ENCODE data around the gene ANGPTL7.

The ANGPTL7 gene, protein sequence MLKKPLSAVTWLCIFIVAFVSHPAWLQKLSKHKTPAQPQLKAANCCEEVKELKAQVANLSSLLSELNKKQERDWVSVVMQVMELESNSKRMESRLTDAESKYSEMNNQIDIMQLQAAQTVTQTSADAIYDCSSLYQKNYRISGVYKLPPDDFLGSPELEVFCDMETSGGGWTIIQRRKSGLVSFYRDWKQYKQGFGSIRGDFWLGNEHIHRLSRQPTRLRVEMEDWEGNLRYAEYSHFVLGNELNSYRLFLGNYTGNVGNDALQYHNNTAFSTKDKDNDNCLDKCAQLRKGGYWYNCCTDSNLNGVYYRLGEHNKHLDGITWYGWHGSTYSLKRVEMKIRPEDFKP

GRCh38 chr1:11188858-11189451, at the start of gene ANGPTL7:
Gene ANGPTL7 (plus strand): TSS chr1:11189355. CDS start chr1:11189580, 225 bp downstream.
- Histone ChIP-seq H3K4me1 (ENCODE audit: control insufficient read depth, insufficient read depth, low read length) (no peaks in the 10 kb centered on the region), H3K4me3 (ENCODE audit: low read depth, low read length) (no peak within 1 kb of the TSS), H3K9me3 (ENCODE audit: control insufficient read depth, insufficient read depth, low read length) (no peaks in the 10 kb centered on the region), H3K27me3 (ENCODE audit: control insufficient read depth, insufficient read depth, low read length) (no peaks in the 10 kb centered on the region), H3K9ac (ENCODE audit: low read depth, low read length) (no peak within 1 kb of the TSS), H3K36me3 (ENCODE audit: control insufficient read depth, insufficient read depth, low read length) (peaks cover 29% of the 10 kb centered on the region)

- no peaks in the 10 kb centered on the region for H3K27me3 ChIP-seq (ENCODE audit: control insufficient read depth, insufficient read depth, low read length)
- no peaks in the 10 kb centered on the region for H3K9me3 ChIP-seq (ENCODE audit: control insufficient read depth, insufficient read depth, low read length)
- peaks cover 45% of the 10 kb centered on the region for H3K36me3 ChIP-seq (ENCODE audit: control insufficient read depth, insufficient read depth, low read length)
- no peaks in the 10 kb centered on the region for H3K4me1 ChIP-seq (ENCODE audit: control insufficient read depth, insufficient read depth, low read length)
- no peak overlapping the region for H3K4me3 ChIP-seq (ENCODE audit: low read depth, low read length)
- H3K9ac ChIP-seq (ENCODE audit: low read depth, low read length) = no peak overlapping the region
Measured at GRCh38 chr1:11142618-11143391, 46.4 kb upstream of the ANGPTL7 start.

DNA sequence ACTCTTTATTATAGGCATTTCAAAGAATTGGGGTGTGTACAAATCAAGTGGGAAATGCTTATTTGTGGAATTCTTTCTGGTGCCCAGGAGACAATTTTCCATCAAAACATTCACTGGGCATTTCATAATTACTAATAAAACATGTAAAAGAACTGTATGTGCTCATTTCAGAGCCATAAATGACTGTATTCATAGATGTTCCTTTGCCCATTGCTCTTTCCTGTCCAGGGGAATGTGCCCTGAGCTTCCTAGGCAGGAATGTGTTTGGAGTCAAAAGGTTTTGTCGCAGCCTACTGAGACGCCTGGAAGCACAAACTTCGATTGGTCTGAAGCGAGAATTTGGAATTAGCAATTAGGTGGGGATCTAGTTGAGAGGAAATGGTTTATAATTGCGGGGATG, 45.8 kb upstream of the ANGPTL7 start:
- Histone ChIP-seq H3K36me3 (ENCODE audit: control insufficient read depth, insufficient read depth, low read length) (peaks cover 42% of the 10 kb centered on the region), H3K27me3 (ENCODE audit: control insufficient read depth, insufficient read depth, low read length) (no peaks in the 10 kb centered on the region)

GRCh38 chr1:11143907-11144306, 45.2 kb upstream of the ANGPTL7 start:
- peaks cover 41% of the 10 kb centered on the region for H3K36me3 ChIP-seq (ENCODE audit: control insufficient read depth, insufficient read depth, low read length)
- no peak overlapping the region for H3K9ac ChIP-seq (ENCODE audit: low read depth, low read length)

More for the DNA sequence above, 45.8 kb upstream of the ANGPTL7 start:
- H3K4me1 ChIP-seq (ENCODE audit: control insufficient read depth, insufficient read depth, low read length) = no peaks in the 10 kb centered on the region
- no peaks in the 10 kb centered on the region for H3K9me3 ChIP-seq (ENCODE audit: control insufficient read depth, insufficient read depth, low read length)
- no peak overlapping the region for H3K9ac ChIP-seq (ENCODE audit: low read depth, low read length)
- H3K4me3 ChIP-seq (ENCODE audit: low read depth, low read length) = no peak overlapping the region

DNA sequence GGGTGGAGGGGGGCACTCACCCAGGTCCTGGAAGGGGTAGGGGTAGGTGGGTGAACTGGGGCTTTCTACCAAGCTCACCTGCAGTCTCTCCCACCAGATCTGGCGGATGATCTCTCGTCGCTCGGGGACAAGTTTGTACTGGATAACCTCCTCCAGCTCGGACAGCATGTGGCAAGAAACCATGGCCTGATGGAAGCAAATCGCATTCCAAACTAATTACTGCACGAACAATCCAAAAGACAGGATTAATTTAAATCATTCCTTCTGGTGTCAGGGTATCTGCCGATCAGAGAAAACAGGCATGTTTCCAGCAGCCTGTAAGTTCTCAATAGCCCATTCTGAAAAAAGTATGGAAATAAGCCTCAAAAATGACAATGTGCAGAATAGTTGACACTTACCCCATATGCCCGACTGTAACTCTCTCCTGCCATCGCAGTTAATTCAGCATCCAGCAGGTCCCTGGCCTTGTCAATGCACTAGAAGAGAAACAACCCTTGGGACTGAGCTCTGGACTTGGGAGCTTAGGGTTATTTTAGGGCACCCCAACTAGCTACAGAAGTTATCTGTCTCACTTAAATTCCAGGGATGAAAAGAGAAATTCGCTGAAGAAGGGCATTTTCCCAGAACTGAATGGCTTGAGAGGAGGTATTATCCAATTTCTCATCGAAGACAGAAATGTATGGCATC, 44.4 kb upstream of the ANGPTL7 start:
- H3K4me1 ChIP-seq (ENCODE audit: control insufficient read depth, insufficient read depth, low read length) = no peaks in the 10 kb centered on the region
- no peak overlapping the region for H3K9ac ChIP-seq (ENCODE audit: low read depth, low read length)
- H3K27me3 ChIP-seq (ENCODE audit: control insufficient read depth, insufficient read depth, low read length) = no peaks in the 10 kb centered on the region
- peaks cover 41% of the 10 kb centered on the region for H3K36me3 ChIP-seq (ENCODE audit: control insufficient read depth, insufficient read depth, low read length)
- H3K9me3 ChIP-seq (ENCODE audit: control insufficient read depth, insufficient read depth, low read length) = no peaks in the 10 kb centered on the region
- no peak overlapping the region for H3K4me3 ChIP-seq (ENCODE audit: low read depth, low read length)

More at GRCh38 chr1:11143907-11144306, 45.2 kb upstream of the ANGPTL7 start:
- Histone ChIP-seq H3K4me1 (ENCODE audit: control insufficient read depth, insufficient read depth, low read length) (no peaks in the 10 kb centered on the region), H3K4me3 (ENCODE audit: low read depth, low read length) (no peak overlapping the region), H3K27me3 (ENCODE audit: control insufficient read depth, insufficient read depth, low read length) (no peaks in the 10 kb centered on the region), H3K9me3 (ENCODE audit: control insufficient read depth, insufficient read depth, low read length) (no peaks in the 10 kb centered on the region)

- H3K9me3 ChIP-seq (ENCODE audit: control insufficient read depth, insufficient read depth, low read length) = no peaks in the 10 kb centered on the region
- H3K4me1 ChIP-seq (ENCODE audit: control insufficient read depth, insufficient read depth, low read length) = no peaks in the 10 kb centered on the region
- H3K4me3 ChIP-seq (ENCODE audit: low read depth, low read length) = no peak overlapping the region
- no peak overlapping the region for H3K9ac ChIP-seq (ENCODE audit: low read depth, low read length)
- peaks cover 38% of the 10 kb centered on the region for H3K36me3 ChIP-seq (ENCODE audit: control insufficient read depth, insufficient read depth, low read length)
- H3K27me3 ChIP-seq (ENCODE audit: control insufficient read depth, insufficient read depth, low read length) = no peaks in the 10 kb centered on the region
Measured at GRCh38 chr1:11145741-11146140, 43.4 kb upstream of the ANGPTL7 start.

DNA sequence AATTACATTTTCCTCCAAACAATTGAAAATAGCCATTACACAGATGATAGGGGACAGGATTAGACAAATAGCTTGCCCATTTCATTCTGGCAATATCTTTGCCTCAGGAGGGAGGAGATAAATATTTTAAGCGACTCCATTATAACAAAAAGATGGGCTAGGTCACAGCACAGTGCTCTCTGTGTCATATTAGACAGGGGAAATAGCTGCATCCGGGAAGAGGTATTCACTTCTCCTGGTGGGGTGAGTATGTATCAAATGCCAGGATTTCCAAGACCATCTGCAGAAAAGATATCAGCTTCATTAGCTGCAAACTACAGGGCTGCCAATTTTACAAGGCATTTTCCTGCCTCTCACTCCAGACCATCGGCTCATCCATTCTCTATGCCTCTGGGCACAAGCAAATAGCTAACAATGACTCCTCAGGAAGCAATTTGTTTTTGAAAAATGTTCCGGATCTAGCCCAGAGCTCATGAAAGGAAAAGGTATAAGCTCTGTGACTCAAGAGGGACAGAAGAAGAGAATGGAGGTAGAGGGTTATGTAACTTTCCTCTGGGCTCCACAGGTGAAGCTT, 41.9 kb upstream of the ANGPTL7 start:
- H3K36me3 ChIP-seq (ENCODE audit: control insufficient read depth, insufficient read depth, low read length) = peaks cover 38% of the 10 kb centered on the region
- no peaks in the 10 kb centered on the region for H3K27me3 ChIP-seq (ENCODE audit: control insufficient read depth, insufficient read depth, low read length)
- no peaks in the 10 kb centered on the region for H3K9me3 ChIP-seq (ENCODE audit: control insufficient read depth, insufficient read depth, low read length)
- H3K4me1 ChIP-seq (ENCODE audit: control insufficient read depth, insufficient read depth, low read length) = no peaks in the 10 kb centered on the region
- H3K4me3 ChIP-seq (ENCODE audit: low read depth, low read length) = no peak overlapping the region
- H3K9ac ChIP-seq (ENCODE audit: low read depth, low read length) = no peak overlapping the region

DNA sequence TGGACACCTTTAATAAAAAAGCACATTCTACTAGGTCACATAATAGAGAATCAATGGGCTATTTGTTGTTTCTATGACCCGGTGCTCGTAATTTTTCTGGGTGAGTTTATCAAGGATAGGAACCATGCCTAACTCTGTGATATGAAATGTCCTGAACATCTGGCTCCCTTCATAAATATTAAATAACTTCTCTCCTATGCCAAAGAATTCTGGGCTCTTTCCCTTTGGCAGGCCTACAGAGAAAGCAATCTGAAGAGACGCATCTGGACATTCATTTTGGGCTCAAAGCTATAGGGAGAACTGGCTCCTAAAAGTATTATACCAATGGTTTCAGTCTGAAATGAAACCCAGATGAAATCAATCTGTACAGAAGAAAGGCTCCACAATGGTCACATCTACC, 38.8 kb upstream of the ANGPTL7 start:
- Histone ChIP-seq H3K4me3 (ENCODE audit: low read depth, low read length) (no peak overlapping the region), H3K9ac (ENCODE audit: low read depth, low read length) (no peak overlapping the region), H3K36me3 (ENCODE audit: control insufficient read depth, insufficient read depth, low read length) (peaks cover 31% of the 10 kb centered on the region), H3K4me1 (ENCODE audit: control insufficient read depth, insufficient read depth, low read length) (no peaks in the 10 kb centered on the region), H3K27me3 (ENCODE audit: control insufficient read depth, insufficient read depth, low read length) (no peaks in the 10 kb centered on the region), H3K9me3 (ENCODE audit: control insufficient read depth, insufficient read depth, low read length) (no peaks in the 10 kb centered on the region)

- peaks cover 25% of the 10 kb centered on the region for H3K36me3 ChIP-seq (ENCODE audit: control insufficient read depth, insufficient read depth, low read length)
- H3K9me3 ChIP-seq (ENCODE audit: control insufficient read depth, insufficient read depth, low read length) = no peaks in the 10 kb centered on the region
- no peaks in the 10 kb centered on the region for H3K4me1 ChIP-seq (ENCODE audit: control insufficient read depth, insufficient read depth, low read length)
- H3K9ac ChIP-seq (ENCODE audit: low read depth, low read length) = no peak overlapping the region
- no peak overlapping the region for H3K4me3 ChIP-seq (ENCODE audit: low read depth, low read length)
- H3K27me3 ChIP-seq (ENCODE audit: control insufficient read depth, insufficient read depth, low read length) = no peaks in the 10 kb centered on the region
Measured at GRCh38 chr1:11151114-11151513, 38.0 kb upstream of the ANGPTL7 start.

GRCh38 chr1:11151826-11152612, 37.1 kb upstream of the ANGPTL7 start:
- H3K27me3 ChIP-seq (ENCODE audit: control insufficient read depth, insufficient read depth, low read length) = no peaks in the 10 kb centered on the region
- no peak overlapping the region for H3K9ac ChIP-seq (ENCODE audit: low read depth, low read length)
- peaks cover 25% of the 10 kb centered on the region for H3K36me3 ChIP-seq (ENCODE audit: control insufficient read depth, insufficient read depth, low read length)
- no peaks in the 10 kb centered on the region for H3K4me1 ChIP-seq (ENCODE audit: control insufficient read depth, insufficient read depth, low read length)
- H3K9me3 ChIP-seq (ENCODE audit: control insufficient read depth, insufficient read depth, low read length) = no peaks in the 10 kb centered on the region
- H3K4me3 ChIP-seq (ENCODE audit: low read depth, low read length) = no peak overlapping the region

Measured in iPS-15b (cell line).